ENCODE measurements around the gene FRMPD4.

FRMPD4 gene

GRCh38 chrX:12554206-12554605 lies 415.9 kb downstream of the FRMPD4 start:
- no peak for DNase-seq

GRCh38 chrX:12563121-12563520 lies 424.8 kb downstream of the FRMPD4 start:
- no peak for DNase-seq

GRCh38 chrX:12564221-12564620 lies 425.9 kb downstream of the FRMPD4 start:
- no peak for DNase-seq

- DNase-seq = no peak
Measured at GRCh38 chrX:12567857-12568256, 429.6 kb downstream of the FRMPD4 start.

- no peak for DNase-seq
Measured at GRCh38 chrX:12570859-12571501, 432.7 kb downstream of the FRMPD4 start.

- no peak for DNase-seq
Measured at GRCh38 chrX:12579311-12579710, 441.0 kb downstream of the FRMPD4 start.

- DNase-seq = no peak
Measured at GRCh38 chrX:12580548-12580947, 442.3 kb downstream of the FRMPD4 start.

GRCh38 chrX:12581546-12581945 lies 443.3 kb downstream of the FRMPD4 start:
- no peak for DNase-seq

GRCh38 chrX:12582649-12583048 lies 444.4 kb downstream of the FRMPD4 start:
- DNase-seq = no peak

GRCh38 chrX:12583543-12583942 lies 445.3 kb downstream of the FRMPD4 start:
- DNase-seq = no peak

GRCh38 chrX:12595720-12596119 lies 457.4 kb downstream of the FRMPD4 start:
- DNase-seq = no peak

- no peak for DNase-seq
Measured at GRCh38 chrX:12610079-12610478, 471.8 kb downstream of the FRMPD4 start.

- DNase-seq = no peak
Measured at GRCh38 chrX:12611471-12611870, 473.2 kb downstream of the FRMPD4 start.

- no peak for DNase-seq
Measured at GRCh38 chrX:12614266-12614665, 476.0 kb downstream of the FRMPD4 start.

GRCh38 chrX:12615061-12615460 lies 476.8 kb downstream of the FRMPD4 start:
- DNase-seq = no peak

GRCh38 chrX:12617241-12617640 lies 479.0 kb downstream of the FRMPD4 start:
- no peak for DNase-seq

- no peak for DNase-seq
Measured at GRCh38 chrX:12647230-12647629, 509.0 kb downstream of the FRMPD4 start.

GRCh38 chrX:12648995-12649394 lies 510.7 kb downstream of the FRMPD4 start:
- DNase-seq = no peak

GRCh38 chrX:12657433-12657832 lies 519.2 kb downstream of the FRMPD4 start:
- DNase-seq = no peak

GRCh38 chrX:12657881-12658280 lies 519.6 kb downstream of the FRMPD4 start:
- DNase-seq = no peak

- no peak for DNase-seq
Measured at GRCh38 chrX:12661464-12661863, 523.2 kb downstream of the FRMPD4 start.

- no peak for DNase-seq
Measured at GRCh38 chrX:12672367-12673106, 534.3 kb downstream of the FRMPD4 start.

GRCh38 chrX:12673487-12673886 lies 535.2 kb downstream of the FRMPD4 start:
- DNase-seq = no peak

GRCh38 chrX:12679522-12679921 lies 541.2 kb downstream of the FRMPD4 start:
- DNase-seq = no peak

GRCh38 chrX:12681047-12681446 lies 542.8 kb downstream of the FRMPD4 start:
- DNase-seq = no peak

Data from stimulated activated CD4-positive, alpha-beta T cell treated with anti-CD3 and anti-CD28 coated beads, Interleukin-4, amount 100 ng/mL, for 1 hour (primary cell).